ENCODE data around the gene TNKS2.
"Not testable (repeated sequence)": the region's sequence is repeated elsewhere in the genome, so short reads cannot be mapped to it uniquely, and the experiment has no call there.

TNKS2 gene

GRCh38 chr10:91797874-91798648 is at the start of gene TNKS2:
TNKS2 (plus strand) TSS chr10:91798426; CDS start chr10:91798691, 265 bp downstream.
- peak; percentile 95 for DNase-seq

DNA sequence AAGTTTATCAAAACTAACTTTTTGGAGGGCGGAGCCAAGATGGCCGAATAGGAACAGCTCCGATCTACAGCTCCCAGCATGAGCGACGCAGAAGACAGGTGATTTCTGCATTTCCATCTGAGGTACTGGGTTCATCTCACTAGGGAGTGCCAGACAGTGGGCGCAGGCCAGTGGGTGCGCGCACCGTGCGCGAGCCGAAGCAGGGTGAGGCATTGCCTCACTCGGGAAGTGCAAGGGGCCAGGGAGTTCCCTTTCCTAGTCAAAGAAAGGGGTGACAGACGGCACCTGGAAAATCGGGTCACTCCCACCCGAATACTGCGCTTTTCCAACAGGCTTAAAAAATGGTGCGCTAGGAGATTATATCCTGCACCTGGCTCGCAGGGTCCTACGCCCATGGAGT is 48.6 kb upstream of the TNKS2 start:
- not testable (repeated sequence) for DNase-seq

DNA sequence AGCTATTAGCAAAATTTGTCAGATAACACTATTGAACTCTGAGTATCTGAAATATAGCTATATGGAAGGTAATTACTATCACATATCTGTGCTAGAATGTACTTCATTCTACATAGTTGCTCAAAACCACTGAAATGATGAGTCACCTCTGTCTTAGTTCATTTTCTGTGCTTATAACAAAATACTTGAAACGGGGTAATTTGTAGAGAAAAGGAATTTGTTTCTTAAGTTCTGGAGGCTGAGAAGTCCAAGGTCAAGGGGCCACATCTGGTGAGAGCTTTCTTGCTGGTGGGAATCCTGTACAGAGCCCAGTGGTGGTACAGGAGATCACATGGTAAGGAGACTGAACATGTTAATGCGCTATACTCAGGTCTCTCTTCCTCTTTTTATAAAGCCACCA is 41.9 kb upstream of the TNKS2 start:
- no peak for DNase-seq

DNA sequence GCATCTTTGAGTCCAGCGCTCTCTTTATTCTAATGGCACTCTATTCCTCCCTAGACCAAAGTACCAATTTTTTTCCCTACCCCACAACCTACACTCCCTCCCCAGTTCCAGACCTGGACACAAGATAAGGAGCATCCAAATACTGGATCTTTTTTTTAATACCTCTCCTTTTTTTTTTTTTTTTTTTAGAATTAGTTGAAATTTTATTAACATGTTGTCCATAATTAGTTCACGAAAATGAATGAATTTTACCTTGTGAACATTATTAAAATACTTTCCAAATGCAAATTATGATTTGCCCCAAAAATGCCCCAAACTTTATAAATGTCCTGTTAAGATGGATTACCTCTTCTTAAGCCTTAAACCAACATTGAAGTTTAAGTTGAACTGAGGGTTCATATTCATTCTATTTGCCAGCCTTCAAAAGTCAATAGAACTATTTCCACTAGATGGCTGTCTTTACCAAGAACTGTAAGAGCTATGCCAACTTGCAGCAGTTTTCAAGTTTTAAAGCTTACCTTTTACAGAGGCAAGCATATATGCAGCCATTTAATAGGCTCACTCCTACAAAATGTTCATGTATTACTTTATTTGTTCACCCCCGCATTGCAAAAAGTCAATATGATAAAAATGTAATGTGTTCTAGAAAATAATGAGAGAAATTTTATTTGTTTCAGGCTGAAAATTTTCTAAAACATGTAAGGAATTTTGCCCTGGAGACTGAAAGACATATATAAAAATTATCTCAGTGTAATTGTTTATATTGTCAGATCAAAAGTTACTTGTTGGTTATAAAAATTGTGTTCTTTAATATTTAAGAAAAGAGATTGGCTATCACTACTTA is 39.7 kb upstream of the TNKS2 start:
- DNase-seq: no peak

GRCh38 chr10:91759581-91759986 is 38.6 kb upstream of the TNKS2 start:
- DNase-seq: no peak

DNA sequence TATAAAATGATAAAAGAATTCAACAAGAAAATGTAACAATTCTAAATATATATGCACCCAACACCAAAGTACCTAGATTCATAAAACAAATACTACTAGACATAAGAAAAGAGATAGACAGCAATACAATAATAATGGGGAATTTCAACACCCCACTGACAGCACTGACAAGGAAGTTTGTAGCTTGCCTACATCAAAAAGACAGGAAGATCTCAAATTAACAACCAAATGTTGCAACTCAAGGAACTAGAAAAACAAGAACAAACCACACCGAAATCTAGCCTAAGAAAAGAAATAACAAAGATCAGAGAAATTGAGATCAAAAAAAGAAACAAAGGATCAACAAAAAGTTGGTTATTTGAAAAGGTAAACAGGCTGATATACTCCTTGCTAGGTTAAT is 36.5 kb upstream of the TNKS2 start:
- DNase-seq: no peak

DNA sequence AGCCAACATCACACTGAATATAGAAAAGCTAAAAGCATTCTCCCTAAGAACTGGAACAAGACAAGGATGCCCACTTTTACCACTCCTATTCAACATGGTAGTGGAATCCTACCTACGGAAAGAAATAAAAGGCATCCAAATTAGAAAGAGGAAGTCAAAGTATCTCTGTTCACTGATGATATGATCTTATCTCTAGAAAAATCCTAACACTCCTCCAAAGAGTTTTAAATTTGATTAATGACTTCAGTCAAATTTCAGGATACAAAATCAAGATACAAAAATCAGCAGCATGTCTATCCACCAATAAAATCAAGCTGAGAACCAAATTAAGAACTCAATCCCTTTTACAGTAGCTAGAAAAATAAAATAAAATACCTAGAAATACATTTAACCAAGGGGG is 35.3 kb upstream of the TNKS2 start:
- DNase-seq: no peak

GRCh38 chr10:91766676-91767075 is 31.6 kb upstream of the TNKS2 start:
- no peak for DNase-seq

DNA sequence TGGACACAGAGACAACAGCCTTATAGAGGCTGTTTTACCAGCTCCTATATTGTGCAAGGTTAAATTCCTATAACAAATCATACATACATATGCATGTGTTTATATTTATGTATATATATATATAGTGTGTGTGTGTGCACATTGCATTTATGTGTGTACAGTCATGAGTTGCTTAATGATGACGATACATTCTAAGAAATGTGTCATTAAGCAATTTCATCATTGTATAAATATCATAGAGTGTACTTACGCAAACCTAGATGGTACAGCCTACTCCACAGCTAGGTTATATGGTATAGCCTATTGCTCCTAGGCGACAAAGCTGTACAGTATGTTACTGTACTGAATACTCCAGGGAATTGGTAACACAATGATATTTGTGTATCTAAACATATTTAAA is 30.1 kb upstream of the TNKS2 start:
- no peak for DNase-seq

- DNase-seq: no peak
Observed at GRCh38 chr10:91771907-91772306, 26.3 kb upstream of the TNKS2 start.

GRCh38 chr10:91772461-91772860 is 25.8 kb upstream of the TNKS2 start:
- DNase-seq: no peak

DNA sequence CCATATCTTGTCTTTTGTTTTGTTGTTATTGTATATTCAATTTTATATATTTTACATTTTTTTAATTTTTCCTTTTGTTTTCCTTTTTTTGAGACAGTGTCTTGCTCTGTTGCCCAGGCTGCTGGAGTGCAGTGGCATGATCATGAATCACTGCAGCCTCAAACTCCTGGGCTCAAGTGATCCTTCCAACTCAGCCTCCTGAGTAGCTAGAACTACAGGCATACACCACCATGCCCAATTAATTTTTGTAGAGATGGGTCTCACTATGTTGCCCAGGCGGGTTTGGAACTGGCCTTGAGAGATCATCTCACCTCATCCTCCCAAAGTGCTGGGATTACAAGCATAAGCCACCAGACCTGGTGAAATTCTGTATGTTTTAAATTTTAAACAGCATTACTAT is 25.4 kb upstream of the TNKS2 start:
- DNase-seq: no peak

- no peak for DNase-seq
Observed at GRCh38 chr10:91774571-91774970, 23.7 kb upstream of the TNKS2 start.

DNA sequence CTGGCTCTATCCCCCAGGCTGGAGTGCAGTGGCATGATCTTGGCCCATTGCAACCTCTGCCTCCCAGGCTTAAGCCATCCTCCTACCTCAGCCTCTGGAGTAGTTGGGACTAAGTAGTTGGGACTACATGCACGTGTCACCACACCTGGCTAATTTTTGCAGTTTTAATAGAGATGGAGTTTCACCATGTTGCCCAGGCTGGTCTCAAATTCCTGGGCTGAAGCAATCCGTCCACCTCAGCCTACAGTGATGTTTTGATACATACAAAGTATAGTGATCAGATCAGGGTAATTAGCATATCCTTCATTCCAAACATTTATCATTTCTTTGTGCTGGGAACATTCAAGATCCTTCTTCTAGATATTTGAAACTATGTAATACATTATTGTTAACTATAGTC is 22.5 kb upstream of the TNKS2 start:
- DNase-seq: no peak

DNA sequence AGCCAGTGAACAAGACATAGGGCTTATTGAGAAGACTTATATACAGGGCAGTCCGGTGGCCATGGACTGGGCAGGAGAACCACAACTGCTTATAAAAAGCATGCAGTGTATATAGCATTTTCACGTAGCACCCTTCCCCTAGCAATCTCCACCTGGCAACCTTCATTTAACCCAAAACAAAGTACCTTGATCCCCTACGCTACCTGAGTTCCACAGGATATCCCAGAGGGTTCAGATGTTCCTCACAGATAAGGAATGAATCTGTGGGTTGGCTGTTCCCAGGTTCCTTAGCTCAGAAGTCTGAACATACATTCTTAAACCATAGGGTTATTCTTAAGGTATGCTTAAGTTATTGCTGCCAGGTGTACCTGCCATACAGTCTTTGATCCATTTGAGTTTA is 22.0 kb upstream of the TNKS2 start:
- no peak for DNase-seq

DNA sequence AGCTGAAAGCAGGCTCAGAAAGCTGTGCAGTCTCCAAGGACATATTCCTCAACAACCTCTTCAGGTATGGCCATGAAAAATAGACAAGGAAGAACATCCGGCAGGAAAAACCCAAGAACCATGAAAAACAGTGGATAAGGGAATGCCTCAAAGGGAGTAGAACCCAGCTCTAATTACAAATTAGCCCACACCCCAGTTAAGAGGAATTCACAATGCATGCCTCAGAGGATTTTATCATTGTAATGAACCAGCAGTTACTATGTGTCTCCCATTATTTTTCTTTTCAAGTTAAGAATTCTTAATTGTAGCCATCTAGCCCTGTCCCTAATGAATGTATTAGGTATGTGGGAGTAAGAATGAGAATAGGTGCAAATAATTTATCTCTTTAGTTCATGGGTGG is 19.7 kb upstream of the TNKS2 start:
- DNase-seq: no peak

DNA sequence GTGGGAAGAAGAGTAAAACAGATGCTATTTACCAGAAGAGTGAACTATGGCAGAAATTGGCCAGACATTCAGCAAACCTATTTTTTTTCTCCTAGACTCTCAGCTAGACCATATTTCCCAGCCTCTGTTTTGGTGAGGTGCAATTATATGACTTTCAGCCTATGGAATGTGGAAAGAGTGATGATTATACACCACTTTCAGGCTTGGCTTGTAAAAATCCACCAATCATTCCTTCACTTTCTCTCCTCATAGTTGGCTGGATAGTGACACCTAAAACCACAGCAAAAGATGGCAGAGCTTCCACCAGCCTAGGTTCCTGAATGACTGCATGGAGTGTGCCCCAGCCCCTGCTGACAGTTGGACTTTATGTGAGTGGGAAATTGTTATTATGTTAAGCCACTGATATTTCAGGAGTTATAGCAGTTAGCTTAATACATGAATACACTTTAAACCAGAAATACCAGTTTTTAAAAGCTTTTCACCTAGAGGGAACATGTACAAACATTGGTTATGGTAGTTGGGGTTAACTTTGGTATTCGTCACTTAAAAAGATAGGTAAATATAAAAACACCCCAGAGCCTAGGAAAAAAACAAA is 19.1 kb upstream of the TNKS2 start:
- no peak for DNase-seq

DNA sequence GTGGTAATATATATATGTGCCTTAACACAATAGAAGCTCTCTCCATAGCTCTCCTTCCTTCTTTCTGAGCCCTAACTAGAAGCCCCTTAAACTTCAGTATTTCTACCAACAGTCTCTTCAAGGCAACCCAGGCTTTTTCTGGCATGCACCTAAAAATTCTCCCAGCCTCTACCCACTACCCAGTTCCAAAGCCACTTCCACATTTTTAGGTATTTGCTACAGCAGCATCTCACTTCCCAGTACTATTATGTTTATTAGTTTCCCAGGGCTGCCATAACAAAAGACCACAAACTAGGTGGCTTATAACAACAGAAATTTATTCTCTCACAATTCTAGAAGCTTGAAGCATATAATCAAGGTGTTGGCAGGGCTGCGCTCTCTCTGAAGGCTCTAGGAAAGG is 15.7 kb upstream of the TNKS2 start:
- DNase-seq: no peak

DNA sequence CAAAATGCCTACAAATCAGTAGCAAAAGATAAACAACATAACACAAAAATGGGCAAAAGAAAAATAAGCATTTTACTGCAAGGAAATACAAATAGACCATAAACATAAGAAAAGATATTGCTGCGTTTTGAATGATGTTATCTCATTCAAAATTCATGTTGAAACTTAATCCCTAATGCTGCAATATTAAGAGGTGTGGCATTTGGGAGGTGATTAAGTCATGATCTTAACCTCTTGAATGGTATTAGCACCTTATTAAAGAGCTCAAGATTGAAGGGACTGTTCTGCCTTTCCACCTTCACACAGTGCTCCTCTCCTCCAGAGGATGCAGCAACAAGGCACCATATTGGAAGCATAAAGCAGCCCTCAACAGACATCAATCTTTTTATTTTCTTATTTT is 12.4 kb upstream of the TNKS2 start:
- DNase-seq: no peak

- DNase-seq: no peak
Observed at GRCh38 chr10:91787258-91787657, 11.0 kb upstream of the TNKS2 start.

DNA sequence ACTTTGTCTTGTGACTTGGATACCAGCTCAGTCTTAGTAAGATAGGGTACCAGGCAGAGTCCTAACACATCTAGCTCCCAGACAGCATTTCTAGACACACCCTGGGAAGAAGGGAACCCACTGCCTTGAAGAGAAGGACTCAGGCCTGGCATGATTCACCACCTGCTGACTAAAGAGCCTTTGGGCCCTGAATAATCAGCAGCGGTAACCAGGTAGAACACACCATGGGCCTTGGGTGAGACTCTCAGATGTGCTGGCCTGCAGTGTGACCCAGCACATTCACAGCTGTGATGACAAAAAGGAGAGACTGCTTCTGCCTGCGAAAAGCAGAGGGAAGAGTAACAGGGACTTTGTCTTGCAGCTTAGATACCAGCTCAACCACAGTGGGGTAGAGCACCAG is 10.4 kb upstream of the TNKS2 start:
- no peak for DNase-seq

DNA sequence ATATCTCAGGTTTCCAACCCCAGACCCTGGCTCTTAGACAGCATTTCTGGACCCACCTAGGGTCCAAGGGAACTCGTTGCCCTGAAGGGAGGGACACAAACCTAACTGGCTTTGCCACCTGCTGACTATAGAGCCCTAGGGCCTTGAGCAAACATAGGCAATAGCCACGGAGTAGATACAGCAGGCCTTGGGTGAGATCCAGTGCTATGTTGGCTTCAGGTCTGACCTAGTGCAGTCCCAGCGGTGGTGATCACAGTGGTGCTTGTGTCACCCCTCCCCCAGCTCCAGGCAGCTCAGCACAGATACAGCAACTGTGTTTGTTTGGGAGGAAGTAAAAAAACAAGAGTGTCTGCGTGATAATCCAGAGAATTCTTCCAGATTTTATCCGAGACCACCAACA is 9.7 kb upstream of the TNKS2 start:
- DNase-seq: no peak

DNA sequence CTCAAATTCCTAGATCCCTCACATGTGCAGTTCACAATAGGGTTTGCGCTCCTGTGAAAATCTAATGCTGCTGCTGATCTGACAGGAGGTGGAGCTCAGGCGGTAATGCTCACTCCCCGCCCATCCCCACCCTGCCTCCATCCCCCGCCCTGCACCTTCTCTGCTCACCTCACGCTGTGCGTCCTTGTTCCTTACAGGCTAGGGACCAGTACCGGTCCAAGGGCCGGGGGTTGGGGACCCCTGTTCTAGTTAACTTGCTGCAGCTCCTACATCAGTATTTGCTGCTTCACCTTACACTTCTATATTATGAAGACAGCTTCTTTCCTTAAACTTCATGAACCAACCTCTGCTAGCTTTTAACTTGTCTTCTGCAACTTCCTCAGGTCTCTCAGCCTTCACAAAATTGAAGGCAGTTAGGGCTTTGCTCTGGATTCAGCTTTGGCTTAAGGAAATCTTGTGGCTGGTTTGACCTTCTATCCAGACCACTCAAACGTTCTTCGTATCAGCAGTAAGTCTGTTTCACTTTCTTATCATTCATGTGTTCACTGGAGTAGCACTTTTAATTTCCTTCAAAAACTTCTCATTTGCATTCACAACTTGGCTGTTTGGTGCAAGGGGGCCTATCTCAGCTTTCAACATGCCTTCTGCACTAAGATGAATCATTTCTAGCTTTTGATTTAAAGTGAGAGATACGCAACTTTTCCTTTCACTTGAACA is 1.7 kb upstream of the TNKS2 start:
- peak; percentile 73 for DNase-seq
